ENCODE data around the gene ST6GAL2. TPM values are rescaled to one million over a fixed set of nuclear protein-coding genes. Genes with fewer than 3 reads are reported as not detected.

The ST6GAL2 gene
- total and polyA plus RNA-seq, 9 of the 15 experiments (the other 6 are each of a cell fraction or from before 2014, with no cell fraction given), result not detected

GRCh38 chr2:106876699-106877098 is 9.3 kb downstream of the ST6GAL2 start (continued):
- no peak for TF ChIP-seq HNRNPL (IDR thresholded peaks at IDR 0.05; ENCODE audit: low read depth, low read length)
- TF ChIP-seq NFE2 (IDR thresholded peaks at IDR 0.05; ENCODE audit: low read depth), result no peak
- no peak for TF ChIP-seq ZNF592 (IDR thresholded peaks at IDR 0.05)
- no peak for TF ChIP-seq MTF1 (CRISPR knock-in tag; IDR thresholded peaks at IDR 0.05; ENCODE audit: borderline replicate concordance)
- no peak for TF ChIP-seq ZNF282 (CRISPR knock-in tag; IDR thresholded peaks at IDR 0.05)
- TF ChIP-seq SMAD1 (IDR thresholded peaks at IDR 0.05; ENCODE audit: low read depth, low read length, partially characterized antibody), result no peak
- no peak for TF ChIP-seq ZNF140 (CRISPR knock-in tag; IDR thresholded peaks at IDR 0.05)
- no peak for TF ChIP-seq HSF4 (CRISPR knock-in tag; IDR thresholded peaks at IDR 0.05; ENCODE audit: borderline replicate concordance)
- TF ChIP-seq RBBP5 (IDR thresholded peaks at IDR 0.05; ENCODE audit: borderline replicate concordance, insufficient read depth, low read length, poor library complexity, severe bottlenecking), result no peak
- no peak for TF ChIP-seq AFF4 (CRISPR knock-in tag; IDR thresholded peaks at IDR 0.05)
- no peak for TF ChIP-seq CSDE1 (IDR thresholded peaks at IDR 0.05)
- TF ChIP-seq XRCC3 (IDR thresholded peaks at IDR 0.05), result no peak
